Dendritic cell treated with granulocyte-macrophage colony-stimulating factor and Interleukin-4, amounts not matched to agents 40 ng/mL and 50 ng/mL, for 4 days (primary cell): Measurements from ENCODE around the gene NIT2.

Experiments
- H3K27ac Mint-ChIP-seq: one replicate; pipeline ENCODE4 v1.8.0; 2022; ENCODE audit warnings: mild to moderate bottlenecking, mixed read lengths
- H3K27me3 Mint-ChIP-seq: one replicate; pipeline ENCODE4 v1.8.0; 2022; ENCODE audit warnings: mild to moderate bottlenecking, mixed read lengths
- H3K36me3 Mint-ChIP-seq: one replicate; pipeline ENCODE4 v1.8.0; 2022; ENCODE audit warnings: low read depth, mixed read lengths
- H3K4me1 Mint-ChIP-seq: one replicate; pipeline ENCODE4 v1.8.0; 2022; ENCODE audit warnings: low read depth, mixed read lengths
- H3K4me3 Mint-ChIP-seq: one replicate; pipeline ENCODE4 v1.8.0; 2022; ENCODE audit warnings: mild to moderate bottlenecking, moderate library complexity, mixed read lengths
- H3K9me3 Mint-ChIP-seq: one replicate; pipeline ENCODE4 v1.8.0; 2022; ENCODE audit warnings: mixed read lengths
- intact Hi-C: fragments of 100-400 bp; cut with micrococcal nuclease; formaldehyde crosslinking; loops from one replicate; pipeline ENCODE4 v1.15.0; 2022

Gene NIT2

DNA sequence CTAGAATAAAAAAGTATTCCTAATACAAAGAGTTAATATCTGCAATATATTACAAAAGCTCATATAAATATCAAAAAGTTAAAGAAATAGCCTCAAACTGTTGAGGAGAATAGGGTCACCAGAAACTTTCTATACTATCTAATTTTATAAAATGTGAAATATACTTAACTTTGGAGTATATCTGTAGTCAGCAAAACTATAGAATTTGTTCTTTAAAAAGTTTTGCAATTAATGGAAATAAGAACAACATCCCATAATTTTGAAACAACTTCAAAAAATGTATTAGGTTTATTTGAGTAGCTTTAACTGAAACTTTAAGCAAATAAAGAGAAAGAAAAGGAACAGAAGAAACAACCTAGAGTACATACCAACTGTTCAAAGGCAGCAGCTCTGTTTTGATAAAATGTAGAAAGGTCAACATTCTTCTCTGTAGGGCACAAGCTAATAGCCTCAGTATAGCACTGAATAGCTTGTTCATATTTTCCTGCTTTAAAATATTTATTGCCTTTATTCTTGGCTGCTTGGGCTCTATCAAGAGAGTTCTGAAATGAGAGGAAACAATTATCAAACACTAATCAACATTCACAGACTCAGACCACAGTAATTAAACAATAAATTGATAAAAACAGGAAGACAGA lies 52.0 kb downstream of the NIT2 start:
- no peaks in the 10 kb centered on the region for H3K4me1 Mint-ChIP-seq
- H3K27ac Mint-ChIP-seq = no peak overlapping the region
- H3K4me3 Mint-ChIP-seq = no peak overlapping the region

DNA sequence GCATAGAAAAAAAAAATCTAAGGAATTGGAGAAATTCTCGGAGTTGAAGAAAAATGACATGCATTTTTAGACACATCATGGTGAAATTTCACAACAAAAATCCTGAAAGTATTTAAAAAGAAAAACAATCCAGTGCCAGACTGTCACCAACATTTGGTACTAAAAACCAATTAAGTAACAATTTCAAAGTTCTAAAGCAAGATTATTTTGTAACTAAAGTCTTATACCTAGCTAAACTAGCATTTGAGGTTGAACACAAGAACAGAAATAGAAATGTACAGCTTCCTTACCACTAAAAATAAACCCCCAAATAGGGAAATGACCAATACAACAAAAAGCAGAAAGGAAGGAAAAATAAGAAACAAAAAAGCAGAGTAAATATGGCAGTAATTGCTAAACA lies 54.5 kb downstream of the NIT2 start:
- intact Hi-C loops = no loop called here
- H3K27ac Mint-ChIP-seq = no peak overlapping the region
- no peaks in the 10 kb centered on the region for H3K9me3 Mint-ChIP-seq
- no peaks in the 10 kb centered on the region for H3K4me1 Mint-ChIP-seq
- H3K27me3 Mint-ChIP-seq = no peaks in the 10 kb centered on the region
- H3K36me3 Mint-ChIP-seq = peaks cover 33% of the 10 kb centered on the region
- no peak overlapping the region for H3K4me3 Mint-ChIP-seq

More for the DNA sequence above, 52.0 kb downstream of the NIT2 start:
- H3K36me3 Mint-ChIP-seq = peaks cover 49% of the 10 kb centered on the region
- H3K27me3 Mint-ChIP-seq = no peaks in the 10 kb centered on the region
- no peaks in the 10 kb centered on the region for H3K9me3 Mint-ChIP-seq
- intact Hi-C loops = no loop called here

GRCh38 chr3:100395679-100396431 lies 61.3 kb downstream of the NIT2 start:
- Mint-ChIP-seq H3K4me1 (peaks cover 21% of the 10 kb centered on the region), H3K9me3 (no peaks in the 10 kb centered on the region), H3K4me3 (no peak overlapping the region), H3K27ac (no peak overlapping the region), H3K27me3 (no peaks in the 10 kb centered on the region), H3K36me3 (peaks cover 20% of the 10 kb centered on the region)
- intact Hi-C loops = no loop called here

- H3K27ac Mint-ChIP-seq = no peak overlapping the region
- H3K9me3 Mint-ChIP-seq = no peaks in the 10 kb centered on the region
- H3K27me3 Mint-ChIP-seq = no peaks in the 10 kb centered on the region
- no peak overlapping the region for H3K4me3 Mint-ChIP-seq
- peaks cover 29% of the 10 kb centered on the region for H3K36me3 Mint-ChIP-seq
- intact Hi-C loops = no loop called here
- H3K4me1 Mint-ChIP-seq = peaks cover 28% of the 10 kb centered on the region
These were observed 62.4 kb downstream of the NIT2 start for GRCh38 chr3:100396967-100397366.

- intact Hi-C loops = loop anchor here (2.0 to 5.0 kb wide), 4 partner anchors 65 to 1173 kb away; partner anchors contain the start of genes CMSS1, NIT2, PCNP and SENP7
- no peaks in the 10 kb centered on the region for H3K27me3 Mint-ChIP-seq
- H3K27ac Mint-ChIP-seq = peak overlapping the region; percentile 98
- no peaks in the 10 kb centered on the region for H3K9me3 Mint-ChIP-seq
- H3K36me3 Mint-ChIP-seq = peaks cover 25% of the 10 kb centered on the region
- H3K4me3 Mint-ChIP-seq = peak overlapping the region; percentile 96
- H3K4me1 Mint-ChIP-seq = peaks cover 37% of the 10 kb centered on the region
These were observed 64.9 kb downstream of the NIT2 start for GRCh38 chr3:100399341-100400071.

DNA sequence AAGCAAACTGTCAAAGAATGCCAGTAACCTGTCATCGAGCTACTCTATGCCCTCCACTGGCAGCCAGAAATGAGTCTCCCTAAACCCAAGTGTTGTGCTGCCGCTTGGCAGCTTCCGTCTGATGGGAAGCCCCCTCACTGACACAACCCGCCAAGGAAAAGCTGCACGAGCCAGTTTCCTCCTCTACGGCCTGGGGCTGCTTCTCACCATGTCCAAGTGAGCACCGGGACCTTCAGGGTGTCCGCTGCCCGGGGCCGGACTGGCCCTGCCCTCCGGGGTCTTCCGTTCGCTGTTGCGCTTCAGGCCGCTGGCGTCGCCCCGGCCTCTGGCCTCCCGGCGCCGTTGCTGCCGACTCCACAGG lies 65.8 kb downstream of the NIT2 start:
- H3K9me3 Mint-ChIP-seq = no peaks in the 10 kb centered on the region
- peak overlapping the region; percentile 96 for H3K4me3 Mint-ChIP-seq
- no peaks in the 10 kb centered on the region for H3K27me3 Mint-ChIP-seq
- H3K36me3 Mint-ChIP-seq = peaks cover 23% of the 10 kb centered on the region
- intact Hi-C loops = loop anchor here (2.0 to 5.0 kb wide), 4 partner anchors 66 to 1172 kb away; partner anchors contain the start of genes CMSS1, NIT2, PCNP and SENP7
- H3K4me1 Mint-ChIP-seq = peaks cover 37% of the 10 kb centered on the region
- peak overlapping the region; percentile 98 for H3K27ac Mint-ChIP-seq

- H3K36me3 Mint-ChIP-seq = peaks cover 23% of the 10 kb centered on the region
- H3K4me1 Mint-ChIP-seq = peaks cover 37% of the 10 kb centered on the region
- H3K9me3 Mint-ChIP-seq = no peaks in the 10 kb centered on the region
- peak within 1 kb of the TSS; percentile 98 for H3K27ac Mint-ChIP-seq
- intact Hi-C loops = loop anchor here (1.0 to 5.0 kb wide), 6 partner anchors 66 to 1171 kb away; partner anchors contain the start of genes CMSS1, NIT2, PCNP and SENP7
- H3K27me3 Mint-ChIP-seq = no peaks in the 10 kb centered on the region
- H3K4me3 Mint-ChIP-seq = peak within 1 kb of the TSS; percentile 96
These were observed 66.5 kb downstream of the NIT2 start, which contains the start of the genes LNP1 and TOMM70 for GRCh38 chr3:100400780-100401673. Gene LNP1 (plus strand): TSS chr3:100401539. CDS start chr3:100429730, 28,191 bp downstream. Gene TOMM70 (minus strand): TSS chr3:100401089. CDS start chr3:100400949, 140 bp downstream.

- intact Hi-C loops = loop anchor here (1.0 to 5.0 kb wide), 6 partner anchors 67 to 1171 kb away; partner anchors contain the start of genes CMSS1, NIT2, PCNP and SENP7
- peaks cover 23% of the 10 kb centered on the region for H3K36me3 Mint-ChIP-seq
These were observed 67.1 kb downstream of the NIT2 start for GRCh38 chr3:100401674-100402041.

DNA sequence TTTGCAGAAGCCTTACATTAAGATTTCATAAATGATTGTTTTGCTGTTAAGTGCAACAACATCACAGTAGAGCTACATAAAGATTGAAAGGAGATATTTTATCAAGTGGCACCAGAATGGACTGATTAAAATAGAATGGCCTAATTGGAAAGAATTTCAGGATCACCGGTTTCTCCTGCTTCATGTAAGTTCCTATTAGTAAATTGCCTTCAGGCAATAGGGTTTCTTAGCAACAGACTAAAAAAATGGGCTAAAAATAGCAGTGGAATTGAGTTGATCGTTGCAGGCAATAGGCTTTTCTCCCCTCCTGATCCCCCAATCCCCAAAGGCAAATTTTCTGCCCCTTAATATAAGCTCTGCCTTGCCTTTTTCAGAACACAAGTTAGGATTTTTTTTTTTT lies 67.7 kb downstream of the NIT2 start:
- H3K4me3 Mint-ChIP-seq = peak overlapping the region; percentile 96
- intact Hi-C loops = loop anchor here (5.0 kb wide), 3 partner anchors 585 to 1170 kb away; partner anchors contain the start of genes CMSS1, PCNP and SENP7
- no peaks in the 10 kb centered on the region for H3K27me3 Mint-ChIP-seq
- H3K9me3 Mint-ChIP-seq = peaks cover 4% of the 10 kb centered on the region
- H3K4me1 Mint-ChIP-seq = peaks cover 37% of the 10 kb centered on the region
- peak overlapping the region; percentile 98 for H3K27ac Mint-ChIP-seq
- peaks cover 23% of the 10 kb centered on the region for H3K36me3 Mint-ChIP-seq

More at GRCh38 chr3:100401674-100402041, 67.1 kb downstream of the NIT2 start:
- H3K27me3 Mint-ChIP-seq = no peaks in the 10 kb centered on the region
- no peaks in the 10 kb centered on the region for H3K9me3 Mint-ChIP-seq
- peaks cover 37% of the 10 kb centered on the region for H3K4me1 Mint-ChIP-seq
- peak overlapping the region; percentile 98 for H3K27ac Mint-ChIP-seq
- peak overlapping the region; percentile 96 for H3K4me3 Mint-ChIP-seq

DNA sequence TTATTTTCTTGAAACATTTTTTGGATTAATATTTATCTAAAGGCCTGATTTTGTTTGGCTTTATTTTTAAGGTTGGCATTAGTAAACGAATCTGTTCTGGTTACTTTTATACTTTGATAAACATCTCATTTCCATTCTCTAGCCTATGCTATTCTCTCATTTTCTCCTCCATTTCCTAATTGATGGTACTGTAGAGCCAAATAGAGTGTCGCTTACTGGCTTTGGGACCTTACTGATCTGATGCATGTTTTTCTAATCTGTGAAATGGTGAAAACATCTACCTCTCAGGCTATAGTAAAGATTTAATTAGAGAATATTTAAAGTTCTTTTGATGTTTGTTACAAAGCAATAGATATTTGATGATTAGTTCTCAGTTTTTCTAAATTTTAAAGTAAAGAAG lies 68.3 kb downstream of the NIT2 start:
- H3K9me3 Mint-ChIP-seq = peaks cover 10% of the 10 kb centered on the region
- H3K4me1 Mint-ChIP-seq = peaks cover 37% of the 10 kb centered on the region
- intact Hi-C loops = loop anchor here (5.0 kb wide), 3 partner anchors 586 to 1169 kb away; partner anchors contain the start of genes CMSS1, PCNP and SENP7
- no peak overlapping the region for H3K27ac Mint-ChIP-seq
- H3K4me3 Mint-ChIP-seq = no peak overlapping the region
- no peaks in the 10 kb centered on the region for H3K27me3 Mint-ChIP-seq
- H3K36me3 Mint-ChIP-seq = peaks cover 29% of the 10 kb centered on the region

DNA sequence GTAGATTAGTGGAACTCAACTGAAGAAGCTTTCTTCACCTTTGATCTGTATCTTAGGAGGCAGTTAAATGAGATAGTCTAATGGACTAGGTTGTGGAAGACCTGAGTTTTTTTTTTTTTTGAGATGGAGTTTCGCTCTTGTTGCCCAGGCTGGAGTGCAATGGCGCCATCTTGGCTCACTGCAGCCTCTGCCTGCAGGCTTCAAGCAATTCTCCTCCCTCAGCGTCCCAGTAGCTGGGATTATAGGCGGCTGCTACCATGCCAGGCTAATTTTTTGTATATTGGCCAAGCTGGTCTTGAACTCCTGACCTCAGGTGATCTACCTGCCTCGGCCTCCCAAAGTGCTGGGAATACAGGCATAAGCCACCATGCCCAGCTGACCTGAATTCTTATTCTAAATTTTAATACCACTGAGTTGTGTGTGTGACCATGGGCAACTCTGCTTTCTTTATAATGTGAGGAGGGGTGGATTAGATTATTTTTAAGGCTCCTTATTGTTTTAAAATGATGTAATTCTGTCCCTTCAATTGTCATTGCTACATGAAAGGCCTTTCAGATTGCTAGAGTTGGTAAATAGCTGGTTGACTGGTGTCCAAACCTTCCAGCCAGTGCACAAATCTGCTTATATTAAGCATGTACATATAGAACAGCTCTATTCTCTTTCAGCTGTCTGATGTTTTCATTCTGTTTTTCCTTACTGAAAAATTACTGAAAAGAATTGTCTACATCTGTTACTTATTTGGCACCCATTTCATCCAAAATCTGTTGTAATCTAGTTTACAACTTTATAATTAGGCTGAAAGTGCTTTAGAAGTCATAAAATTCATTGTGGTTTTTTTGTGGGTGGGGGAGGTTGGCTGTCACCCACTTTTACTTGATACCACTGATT lies 69.0 kb downstream of the NIT2 start:
- intact Hi-C loops = loop anchor here (5.0 kb wide), 3 partner anchors 586 to 1169 kb away; partner anchors contain the start of genes CMSS1, PCNP and SENP7
- Mint-ChIP-seq H3K4me1 (peaks cover 35% of the 10 kb centered on the region), H3K4me3 (no peak overlapping the region)

GRCh38 chr3:100404250-100404548 lies 69.6 kb downstream of the NIT2 start:
- Mint-ChIP-seq H3K4me3 (no peak overlapping the region), H3K27ac (no peak overlapping the region), H3K27me3 (no peaks in the 10 kb centered on the region), H3K9me3 (peaks cover 13% of the 10 kb centered on the region), H3K4me1 (peaks cover 29% of the 10 kb centered on the region), H3K36me3 (peaks cover 29% of the 10 kb centered on the region)
- intact Hi-C loops = loop anchor here (5.0 kb wide), 3 partner anchors 587 to 1168 kb away; partner anchors contain the start of genes CMSS1, PCNP and SENP7

More for the DNA sequence above, 69.0 kb downstream of the NIT2 start:
- H3K9me3 Mint-ChIP-seq = peaks cover 13% of the 10 kb centered on the region
- H3K27me3 Mint-ChIP-seq = no peaks in the 10 kb centered on the region
- H3K36me3 Mint-ChIP-seq = peaks cover 29% of the 10 kb centered on the region
- H3K27ac Mint-ChIP-seq = no peak overlapping the region
